Measurements from ENCODE around the gene PHGDH. TPM values are rescaled to one million over a fixed set of nuclear protein-coding genes. Genes with fewer than 3 reads are reported as not detected.
"Not testable (repeated sequence)": the region's sequence is repeated elsewhere in the genome, so short reads cannot be mapped to it uniquely, and the experiment has no call there.

The PHGDH gene
- total and polyA plus RNA-seq, 2 donors (not counting 1 experiment from before 2014, with no cell fraction given): 1.2 to 3.9 TPM

DNA sequence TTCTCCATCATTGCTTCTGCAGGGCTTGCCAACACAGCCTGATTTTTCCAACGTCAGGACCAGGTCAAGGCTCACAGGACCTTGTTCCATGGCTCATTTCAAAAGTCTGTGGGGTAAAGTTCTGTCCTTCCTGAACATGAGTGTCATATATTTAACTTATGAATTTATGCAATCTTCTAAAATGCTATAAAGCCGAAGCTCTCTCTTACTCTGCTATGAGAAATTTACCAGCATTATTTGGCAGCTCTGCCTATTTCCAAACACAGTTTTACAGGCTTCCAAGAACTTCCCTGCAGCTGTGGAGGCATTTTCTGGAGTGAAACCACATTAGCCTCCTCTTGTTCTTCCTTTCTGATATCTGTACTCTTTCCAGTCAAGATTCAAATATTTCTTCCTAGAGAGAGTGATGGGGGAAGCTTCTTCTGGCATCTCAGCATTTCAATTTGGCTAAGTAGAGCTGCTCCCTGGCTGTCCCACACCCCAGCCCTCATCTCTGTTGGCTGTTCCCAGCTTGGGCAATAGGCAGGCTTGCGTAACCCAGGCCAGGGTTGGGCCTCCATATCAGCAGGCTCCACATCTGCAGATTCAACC lies 72.6 kb downstream of the PHGDH start:
- H3K9me3 ChIP-seq (ENCODE audit: control extremely low read depth in 1 of 3, control insufficient read depth in 2 of 3, insufficient read depth in 1 of 3, low read length in 2 of 3): no peaks in the 10 kb centered on the region
- DNase-seq (no peak), ATAC-seq (ENCODE audit: low read depth) (no peak)
- Mint-ChIP-seq H3K4me1 (no peaks in the 10 kb centered on the region), H3K4me3 (no peak overlapping the region), H3K27me3 (peaks cover 19% of the 10 kb centered on the region), H3K9me3 (ENCODE audit: insufficient read depth) (no peaks in the 10 kb centered on the region), H3K27ac (no peak overlapping the region)
- no peak overlapping the region for H3K27ac ChIP-seq (ENCODE audit: low read length in 2 of 2)
- no peaks in the 10 kb centered on the region for H4K20me1 ChIP-seq (ENCODE audit: control insufficient read depth, insufficient read depth, low read length, poor library complexity, severe bottlenecking)
- POLR2A ChIA-PET: no interaction called here
- peaks cover 0 to 2% (median 0%) of the 10 kb centered on the region in 4 experiments for H3K27me3 ChIP-seq (replicated peaks in 1 of 4; ENCODE audit: control extremely low read depth in 1 of 4, control insufficient read depth in 3 of 4, insufficient read depth in 4 of 4, low read length in 3 of 4)
- H3K4me3 ChIP-seq (ENCODE audit: control extremely low read depth in 1 of 5, extremely low read depth in 1 of 5, insufficient read depth in 1 of 5, low read depth in 2 of 5, low read length in 4 of 5): no peak overlapping the region
- H3K4me2 ChIP-seq (replicated peaks; ENCODE audit: low read depth, low read length, poor library complexity, severe bottlenecking): no peak overlapping the region
- intact Hi-C loops (cut with micrococcal nuclease): no loop called here
- H3K9ac ChIP-seq (ENCODE audit: low read length): no peak overlapping the region
- H3K36me3 ChIP-seq (replicated peaks in 1 of 2; ENCODE audit: control extremely low read depth in 1 of 2, control insufficient read depth in 1 of 2, extremely low read depth in 1 of 2, insufficient read depth in 2 of 2, low read length in 1 of 2): no peaks in the 10 kb centered on the region
- WGBS (ENCODE audit: insufficient coverage): 80% methylated on average over 1 of the region's 3 CpGs
- TF ChIP-seq EZH2 (IDR thresholded peaks at IDR 0.05; ENCODE audit: borderline replicate concordance, insufficient read depth, low read depth, low read length, poor library complexity, severe bottlenecking): no peak
- TF ChIP-seq, protein P1, sequence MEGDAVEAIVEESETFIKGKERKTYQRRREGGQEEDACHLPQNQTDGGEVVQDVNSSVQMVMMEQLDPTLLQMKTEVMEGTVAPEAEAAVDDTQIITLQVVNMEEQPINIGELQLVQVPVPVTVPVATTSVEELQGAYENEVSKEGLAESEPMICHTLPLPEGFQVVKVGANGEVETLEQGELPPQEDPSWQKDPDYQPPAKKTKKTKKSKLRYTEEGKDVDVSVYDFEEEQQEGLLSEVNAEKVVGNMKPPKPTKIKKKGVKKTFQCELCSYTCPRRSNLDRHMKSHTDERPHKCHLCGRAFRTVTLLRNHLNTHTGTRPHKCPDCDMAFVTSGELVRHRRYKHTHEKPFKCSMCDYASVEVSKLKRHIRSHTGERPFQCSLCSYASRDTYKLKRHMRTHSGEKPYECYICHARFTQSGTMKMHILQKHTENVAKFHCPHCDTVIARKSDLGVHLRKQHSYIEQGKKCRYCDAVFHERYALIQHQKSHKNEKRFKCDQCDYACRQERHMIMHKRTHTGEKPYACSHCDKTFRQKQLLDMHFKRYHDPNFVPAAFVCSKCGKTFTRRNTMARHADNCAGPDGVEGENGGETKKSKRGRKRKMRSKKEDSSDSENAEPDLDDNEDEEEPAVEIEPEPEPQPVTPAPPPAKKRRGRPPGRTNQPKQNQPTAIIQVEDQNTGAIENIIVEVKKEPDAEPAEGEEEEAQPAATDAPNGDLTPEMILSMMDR (IDR thresholded peaks at IDR 0.05): no peak
- no peak overlapping the region for H2AFZ ChIP-seq (ENCODE audit: insufficient read depth, low read depth, low read length, poor library complexity, severe bottlenecking)
- no peaks in the 10 kb centered on the region for H3K4me1 ChIP-seq (ENCODE audit: control insufficient read depth in 2 of 2, insufficient read depth in 2 of 2, low read length in 2 of 2)
- CTCF ChIA-PET: no interaction called here
- H3K79me2 ChIP-seq (ENCODE audit: control insufficient read depth, insufficient read depth, low read length): no peaks in the 10 kb centered on the region

DNA sequence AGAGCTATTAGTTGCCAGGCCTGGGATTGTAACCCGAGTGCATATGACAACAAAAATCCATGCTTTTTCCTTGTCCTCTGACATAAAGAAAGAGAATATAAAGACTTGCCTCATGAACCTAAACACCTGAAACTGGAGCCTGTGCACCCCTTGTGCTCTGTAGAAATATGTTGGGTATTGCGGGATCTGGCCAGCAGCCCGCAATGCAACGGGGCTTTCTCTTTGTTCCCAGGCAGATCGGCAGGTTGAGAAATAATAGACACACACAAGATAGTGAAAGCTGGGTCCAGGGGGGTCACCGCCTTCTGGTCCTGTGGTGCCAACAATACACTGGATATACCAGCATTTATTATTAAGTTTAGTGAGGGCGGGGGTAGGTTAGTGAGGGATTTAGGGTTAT lies 74.3 kb downstream of the PHGDH start:
- H3K4me1 ChIP-seq (ENCODE audit: control insufficient read depth in 2 of 2, insufficient read depth in 2 of 2, low read length in 2 of 2); CTCF ChIA-PET; H3K9me3 ChIP-seq (ENCODE audit: control extremely low read depth in 1 of 3, control insufficient read depth in 2 of 3, insufficient read depth in 1 of 3, low read length in 2 of 3); intact Hi-C loops (cut with micrococcal nuclease); H3K9me3 Mint-ChIP-seq (ENCODE audit: insufficient read depth); H3K79me2 ChIP-seq (ENCODE audit: control insufficient read depth, insufficient read depth, low read length); H3K4me3 ChIP-seq (ENCODE audit: control extremely low read depth in 1 of 5, extremely low read depth in 1 of 5, insufficient read depth in 1 of 5, low read depth in 2 of 5, low read length in 4 of 5); H3K27ac Mint-ChIP-seq; POLR2A ChIA-PET; H3K4me1 Mint-ChIP-seq; H3K27ac ChIP-seq (ENCODE audit: low read length in 2 of 2); DNase-seq; H3K27me3 ChIP-seq (replicated peaks in 1 of 4; ENCODE audit: control extremely low read depth in 1 of 4, control insufficient read depth in 3 of 4, insufficient read depth in 4 of 4, low read length in 3 of 4); H3K36me3 ChIP-seq (replicated peaks in 1 of 2; ENCODE audit: control extremely low read depth in 1 of 2, control insufficient read depth in 1 of 2, extremely low read depth in 1 of 2, insufficient read depth in 2 of 2, low read length in 1 of 2); H3K9ac ChIP-seq (ENCODE audit: low read length); ATAC-seq (ENCODE audit: low read depth); H4K20me1 ChIP-seq (ENCODE audit: control insufficient read depth, insufficient read depth, low read length, poor library complexity, severe bottlenecking); H3K4me3 Mint-ChIP-seq; H2AFZ ChIP-seq (ENCODE audit: insufficient read depth, low read depth, low read length, poor library complexity, severe bottlenecking); H3K4me2 ChIP-seq (replicated peaks; ENCODE audit: low read depth, low read length, poor library complexity, severe bottlenecking): not testable (repeated sequence)
- 86% methylated on average over 1 of the region's 7 CpGs for WGBS (ENCODE audit: insufficient coverage)
- H3K27me3 Mint-ChIP-seq: peaks cover 25% of the 10 kb centered on the region

DNA sequence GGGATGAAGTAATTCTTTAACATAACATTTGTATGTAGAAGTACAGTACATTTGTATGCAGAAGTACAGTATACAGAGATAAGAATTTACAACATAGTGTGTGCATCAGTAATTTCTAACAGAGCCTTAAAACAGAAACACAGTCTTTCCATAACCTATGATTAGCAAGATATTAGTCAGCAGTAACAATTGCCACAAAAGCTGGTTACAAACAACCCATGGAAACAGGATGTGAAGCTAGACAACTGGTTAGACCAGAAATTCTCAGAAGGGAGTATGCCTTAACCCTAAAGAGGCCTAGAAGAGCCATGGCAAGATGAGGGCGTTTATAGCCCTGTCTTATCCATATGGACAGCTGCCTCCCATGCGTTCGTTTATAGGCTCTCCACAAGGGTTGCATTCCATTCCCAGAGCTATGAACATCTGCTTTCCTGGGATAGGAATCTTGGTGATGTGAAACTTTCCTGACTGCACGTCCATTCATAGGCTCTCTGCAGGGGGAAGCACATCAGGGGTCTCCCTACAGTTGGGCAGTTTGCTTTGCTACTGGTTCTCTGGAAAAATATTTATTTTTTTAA lies 74.8 kb downstream of the PHGDH start:
- ATAC-seq (ENCODE audit: low read depth); H3K4me1 Mint-ChIP-seq; intact Hi-C loops (cut with micrococcal nuclease); CTCF ChIA-PET; H2AFZ ChIP-seq (ENCODE audit: insufficient read depth, low read depth, low read length, poor library complexity, severe bottlenecking); H3K36me3 ChIP-seq (replicated peaks in 1 of 2; ENCODE audit: control extremely low read depth in 1 of 2, control insufficient read depth in 1 of 2, extremely low read depth in 1 of 2, insufficient read depth in 2 of 2, low read length in 1 of 2); H3K4me3 ChIP-seq (ENCODE audit: control extremely low read depth in 1 of 5, extremely low read depth in 1 of 5, insufficient read depth in 1 of 5, low read depth in 2 of 5, low read length in 4 of 5); H3K9me3 Mint-ChIP-seq (ENCODE audit: insufficient read depth); DNase-seq; H4K20me1 ChIP-seq (ENCODE audit: control insufficient read depth, insufficient read depth, low read length, poor library complexity, severe bottlenecking); H3K27ac ChIP-seq (ENCODE audit: low read length in 2 of 2); H3K79me2 ChIP-seq (ENCODE audit: control insufficient read depth, insufficient read depth, low read length); H3K9me3 ChIP-seq (ENCODE audit: control extremely low read depth in 1 of 3, control insufficient read depth in 2 of 3, insufficient read depth in 1 of 3, low read length in 2 of 3); H3K9ac ChIP-seq (ENCODE audit: low read length); H3K4me3 Mint-ChIP-seq; H3K4me1 ChIP-seq (ENCODE audit: control insufficient read depth in 2 of 2, insufficient read depth in 2 of 2, low read length in 2 of 2); H3K4me2 ChIP-seq (replicated peaks; ENCODE audit: low read depth, low read length, poor library complexity, severe bottlenecking); H3K27ac Mint-ChIP-seq; H3K27me3 ChIP-seq (replicated peaks in 1 of 4; ENCODE audit: control extremely low read depth in 1 of 4, control insufficient read depth in 3 of 4, insufficient read depth in 4 of 4, low read length in 3 of 4); POLR2A ChIA-PET: not testable (repeated sequence)
- no CpG with 5 or more reads among the region's 4 CpGs for WGBS (ENCODE audit: insufficient coverage)
- peaks cover 28% of the 10 kb centered on the region for H3K27me3 Mint-ChIP-seq
